ENCODE data around the gene BTNL3.

The BTNL3 gene

GRCh38 chr5:181037365-181037861, 48.8 kb downstream of the BTNL3 start:
- TF ChIP-seq CTCF (conservative IDR thresholded peaks at IDR 0.05; ENCODE audit: low read depth, low read length): no peak
- H3K4me3 ChIP-seq (ENCODE audit: low read depth, low read length): no peak overlapping the region
- DNase-seq (ENCODE audit: low read depth): no peak

GRCh38 chr5:181039471-181039870, 50.8 kb downstream of the BTNL3 start:
- no peak overlapping the region for H3K4me3 ChIP-seq (ENCODE audit: low read depth, low read length)
- no peak for TF ChIP-seq CTCF (conservative IDR thresholded peaks at IDR 0.05; ENCODE audit: low read depth, low read length)
- DNase-seq (ENCODE audit: low read depth): no peak

GRCh38 chr5:181039931-181040630, 51.4 kb downstream of the BTNL3 start, which contains the start of gene BTNL9:
Gene BTNL9 (plus strand): TSS chr5:181040266. CDS start chr5:181045490, 5,224 bp downstream.
- no peak for TF ChIP-seq CTCF (conservative IDR thresholded peaks at IDR 0.05; ENCODE audit: low read depth, low read length)
- DNase-seq (ENCODE audit: low read depth): no peak
- H3K4me3 ChIP-seq (ENCODE audit: low read depth, low read length): no peak within 1 kb of the TSS

GRCh38 chr5:181040631-181040945, 51.9 kb downstream of the BTNL3 start:
- no peak for TF ChIP-seq CTCF (conservative IDR thresholded peaks at IDR 0.05; ENCODE audit: low read depth, low read length)

GRCh38 chr5:181041043-181041442, 52.4 kb downstream of the BTNL3 start:
- no peak for DNase-seq (ENCODE audit: low read depth)
- TF ChIP-seq CTCF (conservative IDR thresholded peaks at IDR 0.05; ENCODE audit: low read depth, low read length): no peak
- H3K4me3 ChIP-seq (ENCODE audit: low read depth, low read length): no peak overlapping the region

More at GRCh38 chr5:181040631-181040945, 51.9 kb downstream of the BTNL3 start:
- no peak overlapping the region for H3K4me3 ChIP-seq (ENCODE audit: low read depth, low read length)
- DNase-seq (ENCODE audit: low read depth): no peak

- H3K4me3 ChIP-seq (ENCODE audit: low read depth, low read length): no peak overlapping the region
- no peak for TF ChIP-seq CTCF (conservative IDR thresholded peaks at IDR 0.05; ENCODE audit: low read depth, low read length)
- no peak for DNase-seq (ENCODE audit: low read depth)
These were observed 53.5 kb downstream of the BTNL3 start for GRCh38 chr5:181042036-181042713.

All from choroid plexus epithelial cell (primary cell).